GM18907 (cell line): Measurements from ENCODE around the gene CHST13.
"Not testable (repeated sequence)": the region's sequence is repeated elsewhere in the genome, so short reads cannot be mapped to it uniquely, and the experiment has no call there.

Experiments
- ATAC-seq: cut with Tn5 transposase; IDR thresholded peaks from one replicate; pipeline ENCODE4 v1.9.1; 2021; ENCODE audit warnings: mild to moderate bottlenecking, moderate library complexity; ENCODE audit not compliant: unreplicated experiment

The CHST13 gene

GRCh38 chr3:126580746-126581145 lies 56.8 kb downstream of the CHST13 start:
- no peak for ATAC-seq

- ATAC-seq = no peak
These were observed 57.6 kb downstream of the CHST13 start for GRCh38 chr3:126581569-126581968.

- ATAC-seq = no peak
These were observed 58.4 kb downstream of the CHST13 start for GRCh38 chr3:126582311-126582710.

- not testable (repeated sequence) for ATAC-seq
These were observed 67.6 kb downstream of the CHST13 start for GRCh38 chr3:126591515-126591914.
